A204.1 (cell line): ENCODE data around the gene TFCP2L1.

Experiments
- FAIRE-seq: peaks from 2 replicates; lab custom pipeline; 2012; peaks lifted over from hg19 to GRCh38; lab: Jason Lieb, UNC

The TFCP2L1 gene

GRCh38 chr2:121266543-121267106 is 18.4 kb downstream of the TFCP2L1 start:
- FAIRE-seq, result no peak

DNA sequence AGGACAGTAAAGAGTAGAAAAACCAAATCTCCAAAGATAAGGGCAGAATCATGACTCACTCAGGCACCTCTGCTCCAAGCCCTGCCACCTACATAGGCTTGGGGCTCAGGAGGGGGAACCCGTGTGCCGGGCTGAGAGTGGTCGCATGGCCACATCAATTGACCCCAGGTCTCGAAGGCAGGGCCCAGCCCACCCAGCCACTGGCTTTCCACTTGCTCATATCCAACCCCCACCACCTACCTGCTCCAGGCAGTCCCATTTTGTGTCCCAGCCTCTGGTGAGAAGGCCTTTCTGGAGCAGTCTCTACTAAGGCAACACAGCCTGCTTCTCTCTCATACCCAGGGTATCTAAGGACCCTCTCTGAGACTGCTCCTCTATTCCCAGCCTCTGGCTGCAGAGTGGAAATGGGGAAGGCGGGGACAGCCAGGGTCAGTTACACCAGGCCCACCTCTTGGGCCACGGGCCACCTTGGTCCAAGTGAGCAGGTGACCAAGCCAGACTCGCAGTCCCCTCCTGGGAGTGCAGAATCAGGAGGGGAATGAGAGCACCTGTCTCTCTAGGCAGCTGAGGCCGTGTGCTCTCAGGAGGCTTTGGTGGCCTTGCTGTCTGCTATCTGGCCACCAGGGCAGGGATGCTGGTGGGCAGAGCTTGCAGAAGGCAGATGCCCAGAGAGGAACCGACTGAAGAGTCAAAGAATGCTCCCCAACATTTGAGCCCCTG is 20.8 kb downstream of the TFCP2L1 start:
- no peak for FAIRE-seq

- no peak for FAIRE-seq
Observed at GRCh38 chr2:121260370-121261154, 24.4 kb downstream of the TFCP2L1 start.

GRCh38 chr2:121258051-121258450 is 27.0 kb downstream of the TFCP2L1 start:
- FAIRE-seq, result no peak

- no peak for FAIRE-seq
Observed at GRCh38 chr2:121257480-121257840, 27.5 kb downstream of the TFCP2L1 start.

DNA sequence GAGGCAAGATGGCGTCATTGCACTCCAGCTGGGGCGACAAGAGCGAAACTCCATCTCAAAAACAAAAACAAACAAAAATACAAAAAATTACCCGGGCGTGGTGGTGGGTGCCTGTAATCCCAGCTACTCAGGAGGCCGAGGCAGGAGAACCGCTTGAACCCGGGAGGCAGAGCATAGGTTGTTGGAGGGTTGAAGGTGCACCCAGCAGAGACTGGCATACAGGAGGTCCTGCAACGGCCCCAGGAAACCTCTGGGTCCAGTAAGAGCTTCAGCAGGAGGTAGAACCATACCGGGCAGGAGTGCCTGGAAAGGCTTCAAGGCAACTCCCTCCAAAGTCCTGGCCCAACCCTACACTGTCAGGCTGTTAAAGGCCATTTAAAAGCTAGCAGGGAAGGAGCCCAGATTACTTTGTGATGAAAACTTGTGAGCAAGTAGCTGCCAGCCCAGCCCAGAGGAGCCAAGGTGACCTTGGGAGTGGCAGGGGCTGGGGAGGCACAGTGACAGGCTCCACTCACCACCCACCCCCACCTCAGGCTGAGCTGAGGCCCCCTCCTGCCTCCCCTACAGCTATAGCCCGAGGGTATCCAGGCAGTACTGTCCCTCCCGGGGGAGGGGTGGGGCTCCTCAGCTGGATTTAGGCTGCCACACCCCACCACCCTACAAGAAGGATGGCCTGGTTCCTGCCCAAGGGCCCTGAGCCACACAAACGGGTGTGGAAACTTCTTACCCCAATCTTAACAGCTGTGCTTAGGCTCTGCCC is 28.1 kb downstream of the TFCP2L1 start:
- FAIRE-seq, result no peak

DNA sequence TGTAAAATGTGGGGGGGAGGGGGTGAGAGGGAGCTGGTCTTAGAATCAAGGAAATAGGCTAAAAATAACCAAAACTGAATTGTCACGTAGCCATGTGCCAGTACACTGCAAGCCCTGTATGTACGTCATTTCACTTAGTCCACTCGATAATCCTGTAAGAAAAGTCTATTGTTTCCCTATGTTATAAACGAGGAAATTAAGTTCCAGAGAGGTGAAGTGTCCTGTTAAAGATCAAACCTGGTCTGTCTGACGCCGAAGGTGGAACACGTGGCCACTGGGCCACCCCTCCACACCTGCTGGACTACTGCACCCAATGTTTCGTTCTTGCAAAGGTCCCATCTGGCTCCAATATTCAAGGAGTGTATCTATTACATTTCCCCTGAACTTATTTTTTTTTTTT is 29.6 kb downstream of the TFCP2L1 start:
- FAIRE-seq, result no peak

- no peak for FAIRE-seq
Observed at GRCh38 chr2:121254748-121255147, 30.3 kb downstream of the TFCP2L1 start.

- FAIRE-seq, result no peak
Observed at GRCh38 chr2:121253674-121254240, 31.2 kb downstream of the TFCP2L1 start.

DNA sequence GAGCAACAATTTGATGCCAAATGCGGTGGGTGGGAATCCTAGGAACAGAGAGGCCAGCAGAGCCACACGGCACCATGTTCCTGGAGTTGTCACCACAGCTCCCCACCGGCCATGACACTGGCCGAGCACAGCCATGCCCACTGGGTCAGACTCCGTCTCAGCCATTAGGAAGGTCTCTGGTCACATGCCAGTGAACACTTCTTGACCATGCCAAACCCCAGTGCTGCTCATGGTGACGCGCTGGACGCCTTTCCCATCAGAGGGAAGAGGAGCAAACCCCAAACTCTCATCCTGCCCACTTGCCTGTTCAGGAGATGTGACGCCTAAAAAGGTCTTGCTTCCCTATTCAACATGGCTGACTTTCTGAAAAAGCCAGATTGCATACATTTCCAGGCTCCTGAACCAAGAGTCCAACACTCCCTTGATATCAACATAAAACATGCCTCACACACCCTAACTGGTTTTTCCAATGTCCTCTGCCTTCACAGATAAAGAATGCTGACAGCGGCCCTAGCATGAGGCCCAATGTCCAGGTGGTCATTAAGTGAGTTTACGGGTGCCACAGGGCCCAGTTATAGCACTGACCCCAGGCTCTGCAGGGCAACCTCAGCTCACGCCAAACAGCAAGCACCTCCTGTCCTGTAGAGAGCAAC is 31.9 kb downstream of the TFCP2L1 start:
- FAIRE-seq, result no peak

DNA sequence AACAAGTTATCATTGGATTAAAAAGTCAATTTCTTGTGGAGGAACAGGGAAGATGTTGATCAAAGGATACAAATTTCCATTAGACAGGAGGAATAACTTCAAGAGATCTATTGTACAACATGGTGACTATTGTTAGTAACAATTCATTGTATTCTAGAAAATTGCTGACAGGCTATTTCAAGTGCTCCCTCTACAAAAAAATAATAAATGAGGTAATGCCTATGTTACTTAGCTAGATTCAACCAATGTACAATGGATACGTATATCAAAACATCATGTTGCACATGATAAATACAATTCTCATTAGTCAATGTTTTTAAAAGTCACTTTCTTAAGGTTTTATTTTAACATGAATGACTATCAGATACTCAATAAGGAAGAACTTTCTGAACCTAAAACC is 33.5 kb downstream of the TFCP2L1 start:
- no peak for FAIRE-seq

GRCh38 chr2:121248766-121249343 is 36.1 kb downstream of the TFCP2L1 start:
- no peak for FAIRE-seq

DNA sequence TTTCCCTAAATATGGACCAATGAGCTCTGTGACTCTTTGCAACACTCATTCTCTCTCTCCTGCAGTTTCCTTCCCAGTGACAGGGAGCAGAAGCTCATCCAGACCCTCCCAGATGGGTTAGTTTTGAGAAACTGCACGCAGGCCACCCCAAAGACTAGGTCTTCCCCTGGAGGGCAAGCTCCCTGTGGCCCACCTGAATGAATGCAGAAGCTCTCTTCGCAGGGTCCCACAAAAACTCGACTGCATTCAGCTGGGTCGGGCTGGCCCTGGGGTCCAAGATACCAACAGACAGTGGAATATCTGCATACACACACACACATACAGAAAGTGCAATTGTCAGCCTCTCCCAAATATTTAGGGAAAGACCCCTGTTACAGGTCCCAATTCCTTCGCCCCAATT is 37.0 kb downstream of the TFCP2L1 start:
- FAIRE-seq, result no peak

DNA sequence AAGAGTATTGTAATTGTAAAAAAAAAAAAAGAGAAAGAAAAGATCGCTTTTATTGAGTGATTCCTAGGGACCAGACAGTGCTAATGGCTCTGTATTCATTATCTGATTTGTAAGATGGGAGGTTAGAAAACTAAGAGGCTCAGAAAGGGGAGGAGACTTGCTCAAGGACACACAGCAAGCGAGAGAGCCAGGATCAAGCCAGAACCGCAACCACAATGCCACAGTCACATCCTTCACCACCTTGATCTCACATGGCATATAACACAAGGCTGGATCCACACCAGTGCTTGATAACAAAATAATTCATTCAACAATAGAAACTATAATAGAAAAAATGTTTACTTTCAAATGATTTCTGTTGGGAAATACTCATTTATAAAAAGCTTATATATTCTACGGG is 37.5 kb downstream of the TFCP2L1 start:
- FAIRE-seq, result no peak

DNA sequence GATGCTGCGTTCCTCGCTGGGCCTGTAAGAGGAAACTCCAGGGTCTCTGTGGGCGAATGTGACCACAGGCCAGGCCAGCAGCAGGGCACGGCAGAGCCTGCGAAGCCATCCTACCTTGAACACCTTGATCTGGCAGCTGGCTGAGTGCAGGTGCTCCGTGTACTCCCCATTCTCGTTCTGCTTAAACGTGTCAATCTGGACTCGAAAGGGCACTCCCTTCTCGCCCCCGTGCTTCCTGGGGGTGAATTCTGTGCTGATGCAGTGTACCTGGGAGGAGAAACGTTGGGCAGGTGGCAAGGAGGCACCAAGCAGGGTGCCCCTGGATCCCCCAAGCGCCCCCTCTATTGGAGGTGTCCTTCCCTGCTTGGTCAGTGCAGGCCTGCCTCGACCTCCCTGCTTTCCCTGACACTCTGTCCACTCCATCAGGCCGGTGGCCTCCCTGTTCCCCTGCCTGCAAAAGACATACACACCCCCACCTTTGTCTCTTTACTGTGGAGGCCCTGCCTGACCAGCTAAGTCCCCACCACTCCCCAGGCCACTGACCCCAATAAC is 38.2 kb downstream of the TFCP2L1 start:
- no peak for FAIRE-seq

- FAIRE-seq, result no peak
Observed at GRCh38 chr2:121245913-121246312, 39.1 kb downstream of the TFCP2L1 start.

DNA sequence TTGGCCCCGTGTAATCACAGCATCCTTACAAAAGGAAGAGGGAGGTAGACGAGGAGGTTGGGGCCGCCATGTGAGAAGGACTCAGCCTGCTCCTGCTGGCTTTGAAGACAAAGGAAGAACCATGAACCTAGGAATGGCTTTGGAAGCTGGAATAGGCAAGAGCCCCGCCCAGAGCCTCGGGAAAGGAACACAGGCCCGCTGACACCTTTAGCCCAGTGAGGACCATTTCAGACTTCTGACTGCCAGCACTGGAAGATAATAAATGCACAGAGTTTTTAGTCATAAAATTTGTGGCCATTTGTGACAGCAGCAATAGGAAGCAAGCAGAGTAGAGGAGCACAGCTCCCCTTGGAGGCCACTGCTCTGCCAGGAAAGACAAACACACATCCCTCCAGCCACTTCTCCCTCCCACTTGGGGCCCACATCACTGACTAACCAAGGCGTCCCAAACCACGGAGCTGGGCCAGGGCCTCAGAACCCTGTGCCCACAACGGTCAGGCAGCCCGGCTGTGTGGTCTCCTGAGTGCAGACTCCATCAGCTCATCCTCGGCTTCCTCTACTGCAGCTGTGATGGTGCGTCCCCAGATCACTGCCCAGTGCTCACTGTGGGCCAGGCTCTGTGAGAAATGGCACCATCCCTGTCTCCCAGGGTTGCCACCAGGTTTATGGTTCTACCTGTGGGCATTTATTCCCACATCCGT is 39.7 kb downstream of the TFCP2L1 start:
- FAIRE-seq, result no peak

DNA sequence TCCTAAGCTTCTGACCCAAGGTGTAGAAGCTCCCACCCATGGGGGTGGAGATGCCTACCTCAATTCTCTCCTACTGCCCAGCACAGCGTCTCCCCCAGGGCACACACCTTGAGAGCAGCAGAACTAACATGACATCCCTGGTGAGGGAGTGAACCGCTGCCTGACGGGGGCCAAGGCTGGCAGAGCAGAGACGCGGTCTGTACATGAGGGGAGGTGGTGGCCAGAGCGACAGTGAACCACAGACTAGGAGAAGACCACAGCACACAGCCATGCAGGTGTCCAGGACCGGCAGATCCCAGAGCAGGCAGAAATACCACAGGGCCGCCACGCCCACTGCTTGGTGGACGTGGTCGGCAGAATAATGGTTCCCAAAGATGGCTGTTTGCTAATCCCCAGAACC is 40.4 kb downstream of the TFCP2L1 start:
- FAIRE-seq, result no peak

DNA sequence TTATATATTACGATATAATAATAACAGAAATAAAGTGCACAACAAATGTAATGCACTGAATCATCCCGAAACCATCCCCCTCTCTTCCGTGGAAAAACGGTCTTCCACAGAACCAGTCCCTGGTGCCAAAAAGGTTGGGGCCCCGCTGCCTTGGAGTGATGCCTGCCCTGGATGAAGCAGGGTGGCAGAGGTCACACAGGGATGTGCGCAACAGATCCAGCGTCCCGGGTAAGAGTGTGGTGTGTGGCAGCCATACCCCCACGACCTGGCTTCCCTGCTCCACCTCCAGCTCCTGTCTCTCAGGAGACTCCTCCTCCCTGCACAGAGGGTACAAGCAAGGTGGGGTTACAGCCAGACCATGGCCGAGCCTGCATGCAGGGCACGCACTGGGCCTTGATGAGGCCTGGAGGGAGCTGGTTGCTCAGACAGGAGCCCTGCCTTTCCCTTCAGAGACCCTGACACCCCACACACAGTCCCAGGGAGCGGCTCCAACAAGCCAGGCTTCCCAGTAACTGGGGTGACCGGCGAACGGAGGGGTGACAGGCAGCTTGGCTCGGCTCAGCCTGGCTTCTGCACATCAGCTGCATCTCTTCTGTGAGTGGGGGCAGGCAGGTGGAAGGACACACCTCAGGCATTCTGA is 41.1 kb downstream of the TFCP2L1 start:
- no peak for FAIRE-seq

- FAIRE-seq, result no peak
Observed at GRCh38 chr2:121242976-121243375, 42.0 kb downstream of the TFCP2L1 start.
